Embryonic facial prominence (tissue), 1 donor: ENCODE data around the gene SCYL3.
"Not testable (repeated sequence)": the region's sequence is repeated elsewhere in the genome, so short reads cannot be mapped to it uniquely, and the experiment has no call there.

Experiments
- DNase-seq: peaks from one replicate; pipeline ENCODE4 v3.0.0-alpha.2; 2016; ENCODE audit errors: extremely low spot score

Gene SCYL3, protein sequence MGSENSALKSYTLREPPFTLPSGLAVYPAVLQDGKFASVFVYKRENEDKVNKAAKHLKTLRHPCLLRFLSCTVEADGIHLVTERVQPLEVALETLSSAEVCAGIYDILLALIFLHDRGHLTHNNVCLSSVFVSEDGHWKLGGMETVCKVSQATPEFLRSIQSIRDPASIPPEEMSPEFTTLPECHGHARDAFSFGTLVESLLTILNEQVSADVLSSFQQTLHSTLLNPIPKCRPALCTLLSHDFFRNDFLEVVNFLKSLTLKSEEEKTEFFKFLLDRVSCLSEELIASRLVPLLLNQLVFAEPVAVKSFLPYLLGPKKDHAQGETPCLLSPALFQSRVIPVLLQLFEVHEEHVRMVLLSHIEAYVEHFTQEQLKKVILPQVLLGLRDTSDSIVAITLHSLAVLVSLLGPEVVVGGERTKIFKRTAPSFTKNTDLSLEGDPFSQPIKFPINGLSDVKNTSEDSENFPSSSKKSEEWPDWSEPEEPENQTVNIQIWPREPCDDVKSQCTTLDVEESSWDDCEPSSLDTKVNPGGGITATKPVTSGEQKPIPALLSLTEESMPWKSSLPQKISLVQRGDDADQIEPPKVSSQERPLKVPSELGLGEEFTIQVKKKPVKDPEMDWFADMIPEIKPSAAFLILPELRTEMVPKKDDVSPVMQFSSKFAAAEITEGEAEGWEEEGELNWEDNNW

DNA sequence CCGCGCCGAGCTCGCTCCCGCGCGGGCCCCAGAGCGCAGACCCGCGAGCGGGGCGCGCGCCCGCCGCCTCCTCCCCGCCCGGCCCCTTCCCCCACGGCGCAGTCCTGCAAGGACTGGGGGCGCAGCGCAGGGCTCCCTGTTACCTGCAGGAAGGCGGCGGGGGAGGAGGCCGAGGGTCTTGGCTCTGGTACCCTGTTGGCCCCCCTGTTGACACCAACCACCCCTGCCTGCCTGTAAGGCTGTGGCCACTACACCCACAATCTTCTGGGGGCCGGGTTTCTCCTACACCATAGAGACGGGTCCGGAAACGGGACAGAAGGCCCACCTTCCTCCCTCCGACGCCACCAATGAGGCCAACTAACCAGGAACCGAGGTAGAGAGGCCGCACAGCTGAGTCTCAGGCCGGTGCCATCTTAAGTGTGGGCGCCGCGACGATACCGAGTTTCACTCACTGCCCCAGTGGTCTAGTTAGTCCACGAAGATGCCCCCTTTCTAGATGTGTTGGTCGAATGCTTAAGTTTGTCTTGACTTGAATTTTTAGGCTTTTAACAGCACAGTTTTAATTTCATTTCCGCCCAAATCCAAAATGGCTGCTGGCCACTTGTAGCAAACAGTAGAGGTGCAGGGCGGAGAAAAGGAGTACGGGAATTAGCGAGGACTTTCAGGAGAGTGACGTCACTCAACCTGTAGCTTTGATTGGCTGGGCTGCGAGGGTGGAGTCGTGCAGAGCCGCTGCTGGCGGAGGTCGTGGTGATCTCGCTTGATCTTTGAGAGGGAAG is at the start of gene SCYL3:
TSS of gene SCYL3 (minus strand) at position 252 of the 779 bp plus-strand sequence. CDS start 5,056 bp downstream, outside the sequence.
- DNase-seq = peak; percentile 99

DNA sequence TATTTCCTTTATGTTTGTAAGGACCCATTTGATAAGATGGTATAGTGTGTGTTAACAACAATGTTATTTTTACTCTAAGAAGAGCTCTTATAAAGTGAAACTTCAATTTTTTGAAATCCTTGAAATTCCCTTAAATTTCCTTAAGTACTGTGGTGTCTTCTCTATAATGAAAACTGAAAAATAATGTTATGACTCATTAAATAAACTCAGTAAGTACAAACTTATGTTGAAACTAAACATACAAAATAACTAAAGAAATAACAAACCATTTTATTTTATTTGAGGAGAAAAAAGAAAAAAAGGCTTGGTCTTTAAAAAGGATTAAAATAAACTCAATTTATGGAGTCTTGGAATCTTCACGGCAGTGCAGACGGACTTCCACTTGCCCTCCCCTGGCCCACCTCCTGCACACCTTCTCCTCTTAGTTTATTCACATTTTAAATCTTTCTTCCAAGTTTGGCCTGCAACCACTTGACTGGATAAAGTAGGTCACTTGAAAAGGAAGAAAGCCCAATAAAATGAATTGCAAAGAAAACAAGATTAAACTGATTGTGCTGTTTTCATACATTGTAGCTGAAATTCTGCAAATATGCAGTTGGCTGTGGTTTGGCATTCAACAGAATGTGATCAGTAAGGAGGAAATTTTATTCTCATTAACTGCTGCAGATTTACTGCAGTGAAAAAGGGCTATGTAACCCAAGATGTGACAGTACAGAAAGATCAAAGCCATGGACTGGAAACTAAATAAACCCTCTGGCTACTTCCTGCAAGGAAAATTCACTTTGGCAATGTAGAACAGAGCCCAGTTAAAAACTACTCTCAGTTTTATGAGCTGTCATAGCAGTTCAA is 48.5 kb upstream of the SCYL3 start:
- peak; percentile 34 for DNase-seq

DNA sequence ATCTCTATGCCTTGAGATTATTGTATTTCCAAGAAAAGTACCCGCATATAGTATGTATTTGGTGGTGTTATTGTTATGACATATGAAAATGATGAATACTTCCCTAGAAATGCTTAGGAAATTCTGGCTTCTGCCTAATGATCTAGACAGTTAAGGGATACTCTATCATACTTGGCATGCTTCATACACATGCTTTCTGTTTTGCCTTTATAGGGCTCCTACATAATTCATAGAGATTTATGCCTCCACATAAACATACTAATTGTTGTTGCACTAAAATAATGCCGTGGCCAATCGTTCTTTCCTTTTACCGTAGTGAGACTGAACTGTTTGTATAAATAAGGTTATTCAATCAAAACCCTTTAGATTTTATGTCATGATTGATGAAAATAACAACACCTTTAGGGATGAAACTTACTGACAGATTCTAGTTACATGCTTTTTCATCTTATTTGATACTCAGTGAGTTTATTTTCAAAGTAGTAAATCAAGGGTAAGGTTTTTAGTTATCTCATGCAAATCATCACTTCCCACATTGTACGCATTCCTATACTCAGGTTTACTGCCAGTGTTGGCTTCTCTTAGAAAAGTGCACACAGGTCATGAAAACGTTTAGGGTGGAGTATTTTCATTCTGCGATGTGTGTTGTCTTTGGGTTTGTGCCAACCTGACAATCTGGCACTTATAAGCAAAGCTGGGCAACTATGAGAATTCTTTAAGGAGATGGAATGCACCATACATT is 40.5 kb upstream of the SCYL3 start:
- DNase-seq = no peak

DNA sequence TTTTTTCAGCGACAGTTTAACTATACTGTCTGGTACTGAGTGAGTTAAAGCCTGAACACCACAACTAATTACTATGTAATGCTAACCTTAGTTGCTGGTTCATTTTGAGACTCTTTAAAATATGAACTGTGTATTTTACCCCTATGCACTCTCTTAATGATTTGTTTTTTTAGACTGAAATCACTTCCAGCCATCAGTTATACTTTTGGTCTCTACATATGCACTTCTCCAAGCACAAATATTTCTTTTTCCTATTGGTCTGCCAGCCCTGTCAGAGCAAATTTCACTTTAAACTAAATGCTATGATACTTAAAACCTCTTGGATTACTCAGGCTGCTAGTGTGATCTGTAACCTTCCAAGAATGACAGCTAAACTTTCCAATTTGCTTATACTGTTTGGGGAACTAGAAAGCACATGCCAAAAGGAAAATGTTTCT is 38.1 kb upstream of the SCYL3 start:
- peak; percentile 79 for DNase-seq

DNA sequence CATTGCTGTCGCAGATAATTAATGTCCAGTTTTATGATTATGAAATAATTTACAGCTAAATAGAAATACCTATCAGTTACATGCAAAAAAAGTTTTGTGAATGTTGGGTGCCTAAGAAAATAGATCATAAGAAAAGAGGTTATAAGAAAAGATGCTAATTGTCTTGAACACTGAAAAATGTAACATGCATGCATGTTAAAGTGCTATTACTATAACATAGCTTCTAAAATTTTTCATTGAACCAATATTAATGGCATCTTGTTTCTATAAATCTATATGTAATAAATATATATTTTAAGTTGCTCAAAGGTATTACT is 35.5 kb upstream of the SCYL3 start:
- DNase-seq = no peak

DNA sequence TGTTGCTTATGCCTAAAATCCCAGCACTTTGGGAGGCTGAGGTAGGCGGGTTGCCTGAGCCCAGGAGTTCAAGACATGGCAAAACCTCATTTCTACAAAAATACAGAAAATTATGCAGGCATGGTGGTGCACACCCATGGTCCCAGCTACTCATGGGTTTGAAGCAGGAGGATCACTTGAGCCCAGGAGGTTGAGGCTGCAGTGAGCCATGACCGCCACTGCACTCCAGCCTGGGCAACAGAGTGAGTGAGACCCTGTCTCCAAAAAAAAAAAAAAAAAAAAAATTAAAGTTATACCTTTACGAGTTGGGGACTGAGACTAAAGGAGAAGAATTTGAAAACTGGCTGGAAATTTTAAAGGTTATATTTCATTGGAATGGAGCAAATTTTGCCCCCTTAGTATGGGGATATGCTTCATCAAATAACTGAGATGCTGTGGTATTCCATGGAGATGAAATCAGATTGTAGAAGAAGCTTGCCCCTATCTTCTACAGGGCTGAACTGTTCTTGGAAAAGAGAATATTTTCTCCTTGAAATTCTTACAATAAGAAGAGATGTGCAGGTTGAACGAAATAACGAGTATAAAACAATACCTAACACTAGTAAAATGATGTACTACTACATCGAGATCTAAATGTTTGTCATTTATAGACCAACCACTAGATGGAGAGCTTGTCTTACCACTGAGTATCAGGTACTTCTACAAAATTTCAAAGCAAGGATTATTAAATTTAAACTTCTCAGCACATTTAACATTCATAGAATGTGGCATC is 34.9 kb upstream of the SCYL3 start:
- peak; percentile 69 for DNase-seq

DNA sequence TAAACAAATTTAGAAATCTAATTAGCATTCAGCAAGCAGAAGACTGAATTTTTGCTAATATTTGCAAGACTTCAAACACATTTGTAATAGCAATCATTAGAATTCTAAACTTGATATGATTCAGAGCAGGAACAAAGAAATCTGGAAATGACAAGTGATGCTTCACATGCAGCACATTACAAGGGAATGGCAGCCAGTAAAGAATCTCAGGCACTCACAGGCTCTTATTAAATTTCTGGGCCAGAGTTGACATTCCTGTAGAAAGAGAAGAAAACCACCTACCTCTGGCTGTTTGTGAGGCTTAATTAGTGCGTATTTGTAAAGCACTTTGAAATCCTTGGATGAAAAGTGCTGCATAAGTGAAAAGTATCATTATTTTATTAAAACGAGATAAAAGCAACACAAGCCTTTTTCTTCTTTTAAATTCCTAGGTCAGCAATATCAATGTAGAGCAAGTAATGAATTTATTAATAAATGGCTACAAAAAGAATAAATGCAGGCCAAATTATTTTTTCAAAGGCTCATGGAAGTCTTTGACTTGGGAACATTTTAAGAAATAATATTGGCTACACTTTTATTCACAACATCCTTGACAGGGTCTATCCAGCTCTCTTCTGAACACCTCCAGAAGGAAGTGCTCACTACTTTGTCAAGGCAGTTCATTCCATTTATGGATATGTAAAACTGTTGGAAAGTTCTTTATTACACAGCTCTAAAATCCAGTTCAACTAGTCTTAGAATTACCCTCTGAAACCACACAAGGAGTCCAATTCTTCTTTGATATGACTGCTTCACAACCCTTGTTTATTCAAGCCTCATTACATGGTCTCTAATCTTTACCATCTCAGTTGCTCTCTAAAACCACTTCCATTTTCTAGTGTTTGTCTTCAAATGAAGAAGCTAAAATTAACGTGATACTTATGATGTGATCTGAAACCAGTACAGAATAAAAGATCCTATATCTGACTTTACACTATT is 32.1 kb upstream of the SCYL3 start:
- no peak for DNase-seq

DNA sequence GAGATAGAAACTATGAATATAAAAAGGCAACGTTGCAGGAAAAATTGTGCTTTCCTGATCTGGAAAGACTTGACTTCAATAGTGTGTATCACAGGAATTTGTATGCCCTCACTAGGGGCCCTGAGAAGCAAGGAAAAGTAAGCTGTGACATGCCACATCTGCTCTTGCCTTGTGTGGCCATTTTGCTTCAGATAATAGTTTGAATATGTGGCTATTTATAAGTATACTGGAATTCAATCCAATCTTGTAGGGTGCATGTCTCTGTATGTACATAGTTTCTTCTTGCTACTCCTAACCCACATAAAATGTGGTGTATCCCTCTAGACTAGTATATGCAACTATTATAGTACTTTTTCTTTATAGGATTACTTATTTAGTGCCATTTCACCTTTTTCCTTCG is 31.1 kb upstream of the SCYL3 start:
- no peak for DNase-seq

DNA sequence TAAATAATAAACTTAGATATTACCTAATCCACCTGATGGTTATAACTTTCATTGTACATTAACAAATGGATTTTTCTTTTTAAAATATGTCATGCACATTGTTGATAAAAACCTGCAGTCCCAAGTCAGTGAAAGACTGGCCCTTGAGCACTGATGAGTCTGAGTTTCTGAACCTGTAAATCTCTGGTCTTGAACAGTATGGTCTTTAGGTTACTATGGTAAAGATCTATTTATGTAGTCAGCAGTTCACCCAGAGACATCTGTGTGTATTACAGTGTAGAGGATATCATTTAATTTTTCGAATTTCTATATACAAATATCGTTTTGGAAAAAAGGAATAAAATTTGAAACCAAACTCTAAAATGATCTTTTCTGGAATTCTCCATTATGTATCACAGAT is 30.4 kb upstream of the SCYL3 start:
- DNase-seq = no peak

DNA sequence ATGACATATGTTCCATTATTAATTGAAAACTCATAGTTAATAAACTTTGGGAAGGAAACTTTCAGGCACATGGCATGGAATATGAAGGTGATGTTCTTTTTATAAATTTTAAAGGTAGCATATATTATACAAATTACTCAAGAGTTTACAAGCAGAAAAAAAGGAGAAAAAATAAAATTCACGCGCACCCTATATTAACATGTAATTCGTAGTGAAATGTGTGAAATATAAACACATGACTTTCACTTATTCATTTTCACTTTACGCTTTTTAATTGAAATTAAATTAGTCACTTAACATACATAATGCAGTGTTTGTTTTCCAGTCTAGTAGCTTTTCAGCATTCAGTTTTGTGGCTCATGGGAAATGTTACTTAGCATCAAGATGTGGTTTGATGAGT is 27.4 kb upstream of the SCYL3 start:
- DNase-seq = no peak

DNA sequence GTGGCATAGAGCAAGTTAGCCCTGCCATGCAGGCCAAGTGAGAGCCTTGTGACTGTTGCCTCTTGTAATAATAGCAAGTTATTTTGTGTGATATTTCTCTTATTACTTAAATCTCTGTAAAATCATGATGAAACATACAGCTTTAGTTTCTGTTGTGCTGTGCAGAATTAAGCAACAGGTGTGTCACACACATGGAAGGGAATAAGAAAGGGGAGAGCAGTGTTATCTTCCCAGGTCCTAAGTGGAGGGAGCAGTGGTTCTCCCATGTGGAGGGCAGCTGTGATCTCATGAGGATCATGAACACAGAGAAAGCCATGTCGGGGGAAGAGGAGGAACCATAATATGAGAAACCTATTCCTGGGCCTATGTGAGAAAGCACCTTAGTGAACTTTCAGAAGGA is 25.2 kb upstream of the SCYL3 start:
- DNase-seq = no peak

DNA sequence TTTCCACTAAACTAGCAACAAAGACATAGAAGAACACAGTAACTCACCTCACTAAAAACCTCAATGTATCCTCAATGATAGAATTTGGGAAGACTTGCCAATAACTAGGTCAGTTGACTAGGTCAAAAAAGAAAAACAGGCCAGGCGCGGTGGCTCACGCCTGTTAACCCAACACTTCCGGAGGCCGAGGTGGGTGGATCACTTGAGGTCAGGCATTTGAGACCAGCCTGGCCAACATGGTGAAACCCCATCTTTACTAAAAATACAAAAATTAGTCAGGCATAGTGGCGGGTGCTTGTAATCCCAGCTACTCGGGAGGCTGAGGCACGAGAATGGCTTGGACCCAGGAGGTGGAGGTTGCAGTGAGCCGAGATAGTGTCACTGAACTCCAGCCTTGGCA is 24.5 kb upstream of the SCYL3 start:
- DNase-seq = not testable (repeated sequence)

DNA sequence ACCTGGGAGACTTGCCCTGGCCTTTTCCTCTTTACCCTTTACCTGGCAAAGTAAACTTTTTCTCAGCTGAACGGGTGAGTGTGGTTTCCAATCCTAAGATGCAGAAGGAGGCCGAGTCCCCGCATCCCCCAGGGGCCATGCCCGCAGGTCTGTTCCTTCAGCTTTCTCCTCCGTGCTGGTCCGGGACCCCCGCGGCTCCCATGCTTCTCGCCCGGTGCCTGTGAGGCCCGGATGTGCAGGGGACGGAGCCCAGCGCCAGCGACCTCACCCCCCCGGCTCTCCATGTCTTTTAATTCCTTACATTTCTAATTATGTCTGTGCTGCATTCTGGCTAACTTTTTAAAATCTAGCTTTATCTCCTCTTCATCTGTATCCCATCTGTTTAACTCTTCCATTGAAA is 21.5 kb upstream of the SCYL3 start:
- DNase-seq = no peak

DNA sequence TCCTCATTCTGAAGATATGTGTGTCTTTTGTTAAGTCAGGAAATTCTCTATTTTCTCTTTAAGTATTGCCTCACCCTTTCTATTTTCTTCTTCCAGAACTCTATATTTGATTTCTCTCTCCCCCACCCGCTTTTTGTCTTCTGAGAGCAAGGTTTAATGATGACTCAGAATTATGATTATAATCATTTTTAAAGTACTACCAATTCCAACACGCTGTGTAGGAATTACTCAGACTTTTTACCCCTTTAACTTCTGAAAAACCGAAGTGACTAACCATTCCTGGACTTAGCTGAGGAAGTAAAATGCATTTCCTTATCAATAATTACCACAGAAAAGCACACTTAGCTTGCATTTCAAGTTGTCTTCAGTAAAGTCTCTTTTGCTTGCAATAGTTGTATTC is 20.8 kb upstream of the SCYL3 start:
- no peak for DNase-seq

DNA sequence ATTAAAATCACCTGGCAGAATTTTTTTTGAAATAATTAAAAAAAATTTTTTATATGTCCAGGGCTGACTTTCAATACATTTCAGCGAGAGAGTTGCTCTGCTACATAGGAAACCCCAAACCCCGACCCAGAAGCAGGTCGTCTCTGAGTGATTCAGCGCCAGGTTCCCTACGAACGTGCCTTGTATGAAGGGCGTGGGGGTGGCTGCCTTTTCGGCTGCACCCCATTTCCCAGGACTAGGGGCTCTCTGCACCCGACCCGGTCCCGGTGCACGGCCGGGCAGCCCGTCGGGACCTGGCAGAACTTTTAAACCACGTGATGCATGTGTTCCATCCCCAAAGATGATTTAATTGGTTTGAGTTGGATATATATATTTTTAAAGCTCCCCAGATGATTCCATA is 15.8 kb upstream of the SCYL3 start:
- DNase-seq = no peak

DNA sequence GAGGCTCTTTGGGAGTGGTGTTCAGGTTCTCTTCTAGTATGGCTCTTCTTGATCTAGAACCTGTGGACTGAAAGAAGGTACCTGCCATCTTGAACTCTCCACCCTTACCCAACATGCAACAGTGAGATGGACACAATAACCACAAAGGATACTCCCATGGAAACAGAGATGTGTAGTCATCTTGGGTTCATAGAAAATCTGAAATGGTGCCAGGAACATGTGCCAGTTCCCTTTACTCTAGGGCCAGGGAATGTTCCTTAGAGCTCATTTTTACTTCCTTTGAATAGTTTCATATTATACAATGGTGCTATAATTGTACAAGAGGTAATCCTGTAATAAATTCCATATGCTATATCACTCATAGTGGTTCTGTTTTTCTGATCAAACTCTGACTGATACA is 13.2 kb upstream of the SCYL3 start:
- DNase-seq = no peak

DNA sequence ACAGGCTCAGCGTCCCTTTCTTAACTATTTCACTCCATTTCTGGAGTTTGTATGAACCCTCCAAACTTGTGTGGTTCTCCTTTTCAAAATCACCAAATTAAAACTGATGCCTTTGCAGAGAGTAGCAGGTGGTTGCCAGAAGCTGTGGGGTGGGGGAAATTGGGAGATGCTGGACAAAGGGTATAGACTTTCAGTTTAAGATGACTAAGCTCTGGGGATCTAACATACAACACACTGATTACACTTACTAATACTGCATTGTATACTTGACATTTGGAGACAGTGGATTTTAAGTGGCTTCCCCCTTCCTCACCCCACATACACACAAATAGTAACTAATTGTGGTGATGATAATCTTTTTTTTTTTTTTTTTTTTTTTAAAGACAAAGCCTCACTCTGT is 11.1 kb upstream of the SCYL3 start:
- no peak for DNase-seq

DNA sequence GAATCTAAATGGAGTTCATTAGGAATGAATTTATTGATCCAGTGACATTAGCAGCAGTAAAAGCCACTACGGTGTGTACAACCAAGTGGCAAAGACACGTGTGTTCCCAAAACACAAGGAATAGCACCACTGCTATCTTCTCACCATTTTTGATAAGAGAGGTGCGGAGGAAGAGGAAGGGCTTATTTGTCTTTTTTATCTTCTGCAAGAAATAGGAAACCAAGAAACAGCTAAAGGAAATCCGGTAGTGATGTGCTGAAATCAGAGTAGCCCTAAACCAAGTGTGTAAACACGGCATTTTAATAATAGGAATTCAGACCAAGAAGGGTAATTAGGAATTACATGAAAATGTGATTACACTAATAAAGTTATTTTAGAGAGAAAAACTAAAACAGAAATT is 9.1 kb upstream of the SCYL3 start:
- no peak for DNase-seq

DNA sequence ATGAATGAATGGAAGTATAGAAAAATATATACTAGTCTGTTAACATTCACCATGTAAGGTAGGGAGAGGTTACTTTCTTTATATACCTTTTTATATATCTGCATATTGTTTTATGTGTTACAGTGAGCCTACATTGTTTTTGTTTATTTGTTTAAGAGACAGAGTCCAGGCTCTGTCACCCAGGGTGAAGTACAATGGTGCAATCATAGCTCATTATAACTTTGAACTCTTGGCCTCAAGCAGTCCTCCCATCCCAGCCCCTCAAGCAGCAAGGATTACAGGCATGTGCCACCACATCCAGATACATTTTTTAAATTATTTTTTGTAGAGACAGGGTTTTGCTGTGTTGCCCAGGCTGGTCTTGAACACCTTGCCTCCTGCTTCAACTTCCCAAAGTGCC is 7.4 kb upstream of the SCYL3 start:
- no peak for DNase-seq
